ENCODE measurements around the gene C21orf91. TPM values are rescaled to one million over a fixed set of nuclear protein-coding genes. Genes with fewer than 3 reads are reported as not detected.

C21orf91 gene
- total and polyA plus RNA-seq, 2 experiments from 2014 or later: 10.9 to 20.0 TPM

- Mint-ChIP-seq H3K27me3 (ENCODE audit: insufficient read depth, low read depth, poor library complexity) (peaks cover 4% of the 10 kb centered on the region), H3K36me3 (ENCODE audit: low read depth) (peaks cover under 1% of the 10 kb centered on the region; the same call in 1 of the 3 replicates), H3K4me3 (no peak overlapping the region), H3K9me3 (no peaks in the 10 kb centered on the region), H3K4me1 (peaks cover 5% of the 10 kb centered on the region; the same call in 2 of the 3 replicates), H3K27ac (no peak overlapping the region)
- no peak overlapping the region for H3K4me2 ChIP-seq
- no peak for TF ChIP-seq CTCF (conservative IDR thresholded peaks at IDR 0.05; ENCODE audit: low read depth in 2 of 2)
- TF ChIP-seq ZNF331 (CRISPR knock-in tag; IDR thresholded peaks at IDR 0.05; ENCODE audit: low read depth): no peak
- TF ChIP-seq POLR2AphosphoS5 (IDR thresholded peaks at IDR 0.05; ENCODE audit: low read depth): no peak
- TF ChIP-seq ETS1 (IDR thresholded peaks at IDR 0.05): no peak
- TF ChIP-seq REST (IDR thresholded peaks at IDR 0.05; ENCODE audit: unreplicated experiment): no peak
- no peak for TF ChIP-seq NANOG (IDR thresholded peaks at IDR 0.05; ENCODE audit: borderline replicate concordance)
- no peak for TF ChIP-seq JUNB (IDR thresholded peaks at IDR 0.05; ENCODE audit: unreplicated experiment)
- TF ChIP-seq CREB1 (CRISPR knock-in tag; IDR thresholded peaks at IDR 0.05; ENCODE audit: low read depth): no peak
- TF ChIP-seq EZH2phosphoT487 (IDR thresholded peaks at IDR 0.05; ENCODE audit: unreplicated experiment): no peak
- no peak for TF ChIP-seq ZNF462 (CRISPR knock-in tag; IDR thresholded peaks at IDR 0.05)
- TF ChIP-seq EZH2 (IDR thresholded peaks at IDR 0.05; ENCODE audit: low read depth, unreplicated experiment): no peak
- no peaks in the 10 kb centered on the region for H3K36me3 ChIP-seq (ENCODE audit: insufficient read depth)
- H3F3A ChIP-seq (replicated peaks; ENCODE audit: low read depth): no peaks in the 10 kb centered on the region
- no peaks in the 10 kb centered on the region for H3K27me3 ChIP-seq (ENCODE audit: insufficient read depth)
- peaks cover 4% of the 10 kb centered on the region; the same call in 1 of the 2 replicates for H3K9me2 ChIP-seq (ENCODE audit: insufficient read depth)
- H4K20me1 ChIP-seq (replicated peaks; ENCODE audit: insufficient read depth): no peaks in the 10 kb centered on the region
- H2AFZ ChIP-seq: no peak overlapping the region
- ATAC-seq (no peak), DNase-seq (ENCODE audit: low spot score) (no peak)
- H3K4me1 ChIP-seq (ENCODE audit: insufficient read depth): peaks cover 5% of the 10 kb centered on the region; the same call in 1 of the 2 replicates
- H3K27ac ChIP-seq (ENCODE audit: low read depth): no peak overlapping the region
- no peaks in the 10 kb centered on the region for H3K79me2 ChIP-seq (replicated peaks; ENCODE audit: insufficient read depth)
- no peak overlapping the region for H3K4me3 ChIP-seq
These were observed 35.6 kb upstream of the C21orf91 start for GRCh38 chr21:17854745-17855144.

Measured in GM23338 (cell line).